Measurements from ENCODE around the gene RBM5. TPM values are rescaled to one million over a fixed set of nuclear protein-coding genes. Genes with fewer than 3 reads are reported as not detected.
"Not testable (repeated sequence)": the region's sequence is repeated elsewhere in the genome, so short reads cannot be mapped to it uniquely, and the experiment has no call there.

Gene RBM5
- total RNA-seq, 2 donors from 2014 or later: 139 to 308 TPM

DNA sequence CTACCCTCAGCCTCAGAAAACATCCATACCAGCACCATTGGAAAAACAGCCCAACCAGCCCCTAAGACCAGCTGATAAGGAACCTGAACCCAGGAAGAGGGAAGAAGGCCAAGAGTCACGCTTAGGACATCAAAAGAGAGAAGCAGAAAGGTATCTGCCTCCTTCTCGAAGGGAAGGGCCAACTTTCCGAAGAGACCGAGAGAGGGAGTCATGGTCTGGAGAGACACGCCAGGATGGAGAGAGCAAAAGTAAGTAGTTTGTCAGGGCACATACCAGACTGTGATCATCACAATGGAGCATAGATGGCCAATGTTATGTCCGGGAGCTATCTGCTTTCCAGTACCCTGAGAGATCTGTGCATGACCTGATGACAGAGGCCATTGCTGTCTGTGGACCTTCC, 31.0 kb upstream of the RBM5 start:
- DNase-seq (no peak), ATAC-seq (no peak)
- Histone ChIP-seq H3K36me3 (replicated peaks in 1 of 2; ENCODE audit: insufficient read depth in 1 of 2, low read depth in 2 of 2) (peaks cover 7 to 46% of the 10 kb centered on the region in 2 donors), H3K4me1 (no peaks in the 10 kb centered on the region), H3K27me3 (no peaks in the 10 kb centered on the region), H3K9me3 (peaks cover 0 to 3% (median 0%) of the 10 kb centered on the region in 3 donors), H3K27ac (no peak overlapping the region), H3K4me3 (no peak overlapping the region)
- TF ChIP-seq, protein P1, sequence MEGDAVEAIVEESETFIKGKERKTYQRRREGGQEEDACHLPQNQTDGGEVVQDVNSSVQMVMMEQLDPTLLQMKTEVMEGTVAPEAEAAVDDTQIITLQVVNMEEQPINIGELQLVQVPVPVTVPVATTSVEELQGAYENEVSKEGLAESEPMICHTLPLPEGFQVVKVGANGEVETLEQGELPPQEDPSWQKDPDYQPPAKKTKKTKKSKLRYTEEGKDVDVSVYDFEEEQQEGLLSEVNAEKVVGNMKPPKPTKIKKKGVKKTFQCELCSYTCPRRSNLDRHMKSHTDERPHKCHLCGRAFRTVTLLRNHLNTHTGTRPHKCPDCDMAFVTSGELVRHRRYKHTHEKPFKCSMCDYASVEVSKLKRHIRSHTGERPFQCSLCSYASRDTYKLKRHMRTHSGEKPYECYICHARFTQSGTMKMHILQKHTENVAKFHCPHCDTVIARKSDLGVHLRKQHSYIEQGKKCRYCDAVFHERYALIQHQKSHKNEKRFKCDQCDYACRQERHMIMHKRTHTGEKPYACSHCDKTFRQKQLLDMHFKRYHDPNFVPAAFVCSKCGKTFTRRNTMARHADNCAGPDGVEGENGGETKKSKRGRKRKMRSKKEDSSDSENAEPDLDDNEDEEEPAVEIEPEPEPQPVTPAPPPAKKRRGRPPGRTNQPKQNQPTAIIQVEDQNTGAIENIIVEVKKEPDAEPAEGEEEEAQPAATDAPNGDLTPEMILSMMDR (IDR thresholded peaks at IDR 0.05): no peak
- no peak for TF ChIP-seq POLR2A (IDR thresholded peaks at IDR 0.05)
- intact Hi-C loops (cut with DNase I): no loop called here
- WGBS, 2 donors: 91 to 94% methylated on average over 6 of the region's 6 CpGs

DNA sequence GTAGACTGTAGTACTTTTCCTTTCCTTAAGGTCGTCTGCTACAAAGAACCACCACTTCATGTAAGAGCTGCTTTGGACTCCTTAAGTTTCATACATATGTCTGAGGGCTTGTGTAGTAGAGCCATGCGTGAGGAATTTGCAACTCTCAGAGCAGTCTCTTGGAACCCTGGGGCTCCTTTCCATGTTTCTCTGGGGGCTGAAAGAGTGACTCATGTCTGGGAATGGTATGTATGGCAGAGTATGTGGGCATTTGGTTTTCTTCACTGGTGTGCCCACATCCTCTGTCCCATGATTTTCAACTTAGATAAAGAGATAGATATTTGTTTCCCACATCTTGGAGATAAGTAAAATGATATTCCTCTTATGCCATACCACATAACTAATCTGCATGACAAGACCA, 20.6 kb upstream of the RBM5 start:
- Histone ChIP-seq H3K4me3 (no peak overlapping the region), H3K4me1 (no peaks in the 10 kb centered on the region), H3K27ac (no peak overlapping the region), H3K27me3 (no peaks in the 10 kb centered on the region), H3K9me3 (no peaks in the 10 kb centered on the region), H3K36me3 (replicated peaks in 1 of 2; ENCODE audit: insufficient read depth in 1 of 2, low read depth in 2 of 2) (peaks cover 23 to 57% of the 10 kb centered on the region in 2 donors)
- 79 to 90% methylated on average over 2 of the region's 2 CpGs for WGBS, 2 donors
- ATAC-seq: no peak
- TF ChIP-seq, protein P1 (IDR thresholded peaks at IDR 0.05): no peak
- no peak for TF ChIP-seq POLR2A (IDR thresholded peaks at IDR 0.05)
- intact Hi-C loops (cut with DNase I): no loop called here
- no peak for DNase-seq

DNA sequence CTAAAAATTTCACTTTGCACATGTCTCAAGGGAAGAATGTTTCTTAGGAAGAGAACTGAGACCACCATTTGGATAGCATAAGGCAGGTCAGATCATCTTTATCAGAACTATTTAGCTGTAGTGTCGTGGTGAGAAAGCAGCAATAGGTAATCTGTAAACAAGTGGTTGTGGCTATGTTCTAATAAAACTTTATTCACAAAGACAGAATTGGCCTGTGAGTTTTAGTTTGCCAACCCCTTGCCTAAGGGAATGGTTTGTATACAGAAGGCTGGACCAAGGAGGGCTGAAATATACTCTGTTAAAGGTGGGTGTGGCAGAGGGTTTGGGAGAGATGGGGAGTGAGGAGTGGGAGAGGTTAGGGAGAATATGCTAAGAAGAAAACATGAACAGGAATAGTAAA, 10.6 kb upstream of the RBM5 start:
- no peaks in the 10 kb centered on the region for H3K4me1 ChIP-seq
- no peak overlapping the region for H3K4me3 ChIP-seq
- DNase-seq (no peak), ATAC-seq (no peak)
- no peaks in the 10 kb centered on the region for H3K27me3 ChIP-seq
- 92 to 100% methylated on average over 1 of the region's 1 CpG for WGBS, 2 donors
- H3K27ac ChIP-seq: no peak overlapping the region
- TF ChIP-seq POLR2A (IDR thresholded peaks at IDR 0.05): no peak
- TF ChIP-seq, protein P1 (IDR thresholded peaks at IDR 0.05): no peak
- no peaks in the 10 kb centered on the region for H3K9me3 ChIP-seq
- peaks cover 0 to 10% of the 10 kb centered on the region in 2 donors for H3K36me3 ChIP-seq (replicated peaks in 1 of 2; ENCODE audit: insufficient read depth in 1 of 2, low read depth in 2 of 2)
- intact Hi-C loops (cut with DNase I): no loop called here

DNA sequence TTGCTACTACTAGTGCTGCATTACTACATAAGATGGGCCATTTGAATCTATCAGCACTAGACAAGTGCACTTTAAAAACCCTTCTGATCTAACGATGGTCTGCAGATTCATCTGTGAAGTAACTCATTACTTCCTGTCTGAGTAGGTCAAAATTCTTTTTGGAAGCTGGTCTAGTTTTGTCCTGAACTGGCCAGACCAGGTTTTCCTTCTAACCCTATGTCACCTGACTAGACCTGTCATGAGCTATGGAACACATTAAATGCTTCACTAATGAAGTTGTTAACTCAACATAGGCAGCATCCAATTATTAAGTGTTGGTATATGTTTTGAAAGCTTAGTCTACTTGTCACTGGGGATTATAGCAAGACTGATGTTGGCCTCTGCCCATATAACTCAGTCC, 10.1 kb upstream of the RBM5 start:
- Histone ChIP-seq H3K9me3 (no peaks in the 10 kb centered on the region), H3K27ac (no peak overlapping the region), H3K4me3 (no peak overlapping the region), H3K27me3 (no peaks in the 10 kb centered on the region), H3K36me3 (replicated peaks in 1 of 2; ENCODE audit: insufficient read depth in 1 of 2, low read depth in 2 of 2) (peaks cover 0 to 7% of the 10 kb centered on the region in 2 donors), H3K4me1 (no peaks in the 10 kb centered on the region)
- 27 to 50% methylated on average over 1 of the region's 1 CpG for WGBS, 2 donors
- DNase-seq (no peak), ATAC-seq (no peak)
- intact Hi-C loops (cut with DNase I): no loop called here
- no peak for TF ChIP-seq POLR2A (IDR thresholded peaks at IDR 0.05)
- TF ChIP-seq, protein P1 (IDR thresholded peaks at IDR 0.05): no peak

DNA sequence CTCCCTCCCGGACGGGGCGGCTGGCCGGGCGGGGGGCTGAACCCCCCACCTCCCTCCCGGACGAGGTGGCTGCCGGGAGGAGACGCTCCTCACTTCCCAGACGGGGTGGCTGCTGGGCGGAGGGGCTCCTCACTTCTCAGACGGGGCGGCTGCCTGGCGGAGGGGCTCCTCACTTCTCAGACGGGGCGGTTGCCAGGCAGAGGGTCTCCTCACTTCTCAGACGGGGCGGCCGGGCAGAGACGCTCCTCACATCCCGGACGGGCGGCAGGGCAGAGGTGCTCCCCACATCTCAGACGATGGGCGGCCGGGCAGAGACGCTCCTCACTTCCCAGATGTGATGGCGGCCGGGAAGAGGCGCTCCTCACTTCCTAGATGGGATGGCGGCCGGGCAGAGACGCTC, 3.8 kb upstream of the RBM5 start:
- H3K27me3 ChIP-seq; ATAC-seq; H3K27ac ChIP-seq; H3K36me3 ChIP-seq (replicated peaks in 1 of 2; ENCODE audit: insufficient read depth in 1 of 2, low read depth in 2 of 2); H3K9me3 ChIP-seq; intact Hi-C loops (cut with DNase I); H3K4me3 ChIP-seq; DNase-seq; H3K4me1 ChIP-seq: not testable (repeated sequence)
- no CpG with 5 or more reads among the region's 33 CpGs for WGBS, 2 donors
